ENCODE data around the gene CTNNA1. TPM values are rescaled to one million over a fixed set of nuclear protein-coding genes. Genes with fewer than 3 reads are reported as not detected.

CTNNA1 gene
- total and polyA plus RNA-seq, 2 donors (not counting 3 experiments of a cell fraction or from before 2014, with no cell fraction given) = 156 to 394 TPM

DNA sequence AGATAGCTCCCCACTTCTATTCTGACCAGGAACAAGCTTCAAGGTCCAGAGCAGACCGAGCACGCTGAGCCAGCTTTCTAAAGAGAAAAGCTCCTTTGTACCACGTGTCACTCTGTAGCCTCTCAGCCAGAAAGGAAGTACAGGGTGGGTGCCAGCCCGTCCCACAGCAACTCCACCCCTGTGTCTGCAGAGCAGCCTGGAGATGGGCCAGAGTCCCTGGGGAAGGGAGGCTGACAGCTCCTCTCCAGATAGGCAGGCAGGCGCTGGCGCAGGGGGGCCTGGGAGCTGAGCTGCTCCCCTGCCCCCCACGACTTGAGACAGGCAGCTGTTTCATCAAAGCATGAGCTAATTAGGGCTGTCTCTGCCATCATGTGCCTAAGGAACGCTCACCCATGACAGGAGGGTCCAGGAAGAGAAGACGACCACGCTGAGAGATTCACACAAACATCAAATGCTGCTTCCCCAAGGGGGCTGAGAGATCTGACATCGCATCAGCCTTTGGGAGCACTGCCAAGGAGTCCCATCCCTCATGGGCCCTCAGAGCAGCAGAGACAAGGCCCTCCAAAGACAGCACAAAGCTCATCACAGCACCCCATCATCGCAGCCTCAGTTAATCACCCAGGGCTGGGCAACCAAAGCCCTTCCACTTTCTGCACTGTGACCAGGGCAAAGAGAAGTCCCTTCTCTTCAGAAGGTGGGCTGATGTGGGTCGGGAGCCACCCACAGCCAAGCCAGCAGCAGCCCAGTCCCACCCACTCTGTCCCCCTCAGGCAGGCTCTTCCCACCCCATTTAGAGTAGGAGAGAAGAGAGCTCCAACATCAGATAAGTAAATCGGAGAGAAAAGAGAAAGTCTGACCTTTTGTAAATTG, 200.4 kb downstream of the CTNNA1 start:
- intact Hi-C loops (cut with micrococcal nuclease) = no loop called here
- H3K4me3 ChIP-seq (replicated peaks in 1 of 3; ENCODE audit: insufficient read depth in 1 of 3, low read depth in 1 of 3, low read length in 3 of 3) = no peak overlapping the region
- ChIA-PET POLR2A (no interaction called here), CTCF (interaction anchor here (0.8 to 1.9 kb wide), 14 partner anchors 9 to 309 kb away, joined by 3 to 9 read pairs (median 4); no protein-coding TSS in a partner anchor)
- no TSS peak for BruUV-seq (replicated peaks)
- peak overlapping the region; percentile 12 for H2AFZ ChIP-seq (ENCODE audit: low read depth, low read length)
- FAIRE-seq = peak; percentile 49
- H3K27me3 ChIP-seq (ENCODE audit: control insufficient read depth in 2 of 2, insufficient read depth in 2 of 2, low read length in 2 of 2) = no peaks in the 10 kb centered on the region
- no peak overlapping the region for H3K27ac ChIP-seq (ENCODE audit: insufficient read depth, low read depth, low read length)
- H3K36me3 ChIP-seq (ENCODE audit: control insufficient read depth in 2 of 2, extremely low read depth in 1 of 2, insufficient read depth in 2 of 2, low read length in 2 of 2) = no peaks in the 10 kb centered on the region
- dilution Hi-C loops (cut with MboI; ENCODE audit: extremely low pct_ligation_motif_present, low sequenced_read_pairs) = no loop called here
- DNase-seq (ENCODE audit: low read depth, low spot score) = peak; percentile 66
- no peaks in the 10 kb centered on the region for H3K79me2 ChIP-seq (ENCODE audit: control insufficient read depth, insufficient read depth, low read length)
- H3K4me1 ChIP-seq (ENCODE audit: control insufficient read depth, extremely low read depth, insufficient read depth, low read length) = peaks cover 6% of the 10 kb centered on the region
- no peak overlapping the region for H3K9ac ChIP-seq (replicated peaks; ENCODE audit: extremely low read depth, insufficient read depth, low read length)
- H3K9me3 ChIP-seq (replicated peaks; ENCODE audit: control insufficient read depth, insufficient read depth, low read length) = no peaks in the 10 kb centered on the region
- TF ChIP-seq, protein P1, sequence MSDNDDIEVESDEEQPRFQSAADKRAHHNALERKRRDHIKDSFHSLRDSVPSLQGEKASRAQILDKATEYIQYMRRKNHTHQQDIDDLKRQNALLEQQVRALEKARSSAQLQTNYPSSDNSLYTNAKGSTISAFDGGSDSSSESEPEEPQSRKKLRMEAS (IDR thresholded peaks at IDR 0.05; ENCODE audit: insufficient read depth, insufficient read length) = peak; percentile 48
- no peak for TF ChIP-seq EZH2 (IDR thresholded peaks at IDR 0.05; ENCODE audit: borderline replicate concordance, low read depth, low read length, severe bottlenecking)
- no peaks in the 10 kb centered on the region for H3K9me1 ChIP-seq (replicated peaks; ENCODE audit: control insufficient read depth, extremely low read depth, insufficient read depth, low read length)
- H3K4me2 ChIP-seq (ENCODE audit: insufficient read depth, low read length) = no peak overlapping the region
- H4K20me1 ChIP-seq (replicated peaks; ENCODE audit: control insufficient read depth, extremely low read depth, insufficient read depth, low read length) = no peaks in the 10 kb centered on the region

DNA sequence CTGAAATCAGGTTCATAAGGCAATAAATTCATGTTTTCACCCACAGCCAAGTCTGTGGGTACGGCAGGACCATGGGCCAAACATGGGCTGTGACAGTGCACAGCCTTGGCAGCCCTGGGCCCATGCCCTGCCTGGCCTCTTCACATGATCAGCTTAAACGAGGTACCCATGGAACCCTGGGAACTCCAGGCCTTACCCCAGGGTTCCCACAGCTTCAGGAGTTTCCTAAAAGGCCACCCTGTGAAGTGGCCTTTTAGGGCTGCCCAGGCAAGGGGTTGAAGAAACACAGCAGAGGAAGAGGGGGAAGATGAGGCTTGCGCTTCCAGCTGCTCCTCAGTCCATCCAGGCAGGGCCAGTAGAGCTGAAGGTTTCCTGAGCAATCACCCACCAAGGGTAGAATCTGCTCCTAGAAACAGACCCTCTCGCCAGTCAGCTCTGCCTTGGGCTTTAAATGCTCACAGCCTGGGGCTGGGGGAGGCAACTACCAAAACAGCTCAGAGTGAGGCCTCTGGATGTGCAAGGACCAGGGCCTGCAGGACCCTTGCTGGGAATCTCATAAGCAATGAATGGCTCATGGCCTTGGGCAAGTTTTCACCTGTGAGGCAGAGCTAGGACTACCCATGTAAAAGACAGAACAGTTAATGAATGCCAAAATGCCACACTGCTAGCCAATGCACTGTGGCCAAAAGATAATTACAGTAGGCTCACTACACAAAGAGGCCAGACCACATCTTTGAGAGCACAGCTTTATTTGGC, 201.2 kb downstream of the CTNNA1 start:
- dilution Hi-C loops (cut with MboI; ENCODE audit: extremely low pct_ligation_motif_present, low sequenced_read_pairs) = no loop called here
- Histone ChIP-seq H3K79me2 (ENCODE audit: control insufficient read depth, insufficient read depth, low read length) (no peaks in the 10 kb centered on the region), H3K4me1 (ENCODE audit: control insufficient read depth, extremely low read depth, insufficient read depth, low read length) (peaks cover 6% of the 10 kb centered on the region), H3K9ac (replicated peaks; ENCODE audit: extremely low read depth, insufficient read depth, low read length) (no peak overlapping the region), H3K9me1 (replicated peaks; ENCODE audit: control insufficient read depth, extremely low read depth, insufficient read depth, low read length) (no peaks in the 10 kb centered on the region), H3K4me2 (ENCODE audit: insufficient read depth, low read length) (no peak overlapping the region), H3K27ac (ENCODE audit: insufficient read depth, low read depth, low read length) (no peak overlapping the region), H4K20me1 (replicated peaks; ENCODE audit: control insufficient read depth, extremely low read depth, insufficient read depth, low read length) (no peaks in the 10 kb centered on the region), H3K9me3 (replicated peaks; ENCODE audit: control insufficient read depth, insufficient read depth, low read length) (no peaks in the 10 kb centered on the region), H3K4me3 (replicated peaks in 1 of 3; ENCODE audit: insufficient read depth in 1 of 3, low read depth in 1 of 3, low read length in 3 of 3) (no peak overlapping the region), H3K27me3 (ENCODE audit: control insufficient read depth in 2 of 2, insufficient read depth in 2 of 2, low read length in 2 of 2) (no peaks in the 10 kb centered on the region), H2AFZ (ENCODE audit: low read depth, low read length) (no peak overlapping the region), H3K36me3 (ENCODE audit: control insufficient read depth in 2 of 2, extremely low read depth in 1 of 2, insufficient read depth in 2 of 2, low read length in 2 of 2) (no peaks in the 10 kb centered on the region)
- TF ChIP-seq EZH2 (IDR thresholded peaks at IDR 0.05; ENCODE audit: borderline replicate concordance, low read depth, low read length, severe bottlenecking) = no peak
- TF ChIP-seq, protein P1 (IDR thresholded peaks at IDR 0.05; ENCODE audit: insufficient read depth, insufficient read length) = no peak
- no peak for TF ChIP-seq JUN (IDR thresholded peaks at IDR 0.05; ENCODE audit: borderline replicate concordance, insufficient read depth, insufficient read length, low read depth)
- no peak for TF ChIP-seq GATA2 (IDR thresholded peaks at IDR 0.05; ENCODE audit: insufficient read depth, insufficient read length, low read depth, low read length)
- no peak for TF ChIP-seq FOS (IDR thresholded peaks at IDR 0.05; ENCODE audit: borderline replicate concordance, insufficient read depth, low read length)
- FAIRE-seq (no peak), DNase-seq (ENCODE audit: low read depth, low spot score) (no peak)
- CTCF ChIA-PET = interaction anchor here (1.1 to 1.9 kb wide), 7 partner anchors 8 to 249 kb away, joined by 3 to 9 read pairs (median 4); no protein-coding TSS in a partner anchor
- BruUV-seq (replicated peaks) = no TSS peak
- intact Hi-C loops (cut with micrococcal nuclease) = no loop called here
- POLR2A ChIA-PET = no interaction called here

All from endothelial cell of umbilical vein (primary cell).